GM18519 (cell line): ENCODE data around the gene COL25A1.

Experiments
- ATAC-seq: cut with Tn5 transposase; IDR thresholded peaks from one replicate; pipeline ENCODE4 v1.9.1; 2021; ENCODE audit warnings: mild to moderate bottlenecking, moderate library complexity; ENCODE audit not compliant: unreplicated experiment, low FRiP score

The COL25A1 gene

DNA sequence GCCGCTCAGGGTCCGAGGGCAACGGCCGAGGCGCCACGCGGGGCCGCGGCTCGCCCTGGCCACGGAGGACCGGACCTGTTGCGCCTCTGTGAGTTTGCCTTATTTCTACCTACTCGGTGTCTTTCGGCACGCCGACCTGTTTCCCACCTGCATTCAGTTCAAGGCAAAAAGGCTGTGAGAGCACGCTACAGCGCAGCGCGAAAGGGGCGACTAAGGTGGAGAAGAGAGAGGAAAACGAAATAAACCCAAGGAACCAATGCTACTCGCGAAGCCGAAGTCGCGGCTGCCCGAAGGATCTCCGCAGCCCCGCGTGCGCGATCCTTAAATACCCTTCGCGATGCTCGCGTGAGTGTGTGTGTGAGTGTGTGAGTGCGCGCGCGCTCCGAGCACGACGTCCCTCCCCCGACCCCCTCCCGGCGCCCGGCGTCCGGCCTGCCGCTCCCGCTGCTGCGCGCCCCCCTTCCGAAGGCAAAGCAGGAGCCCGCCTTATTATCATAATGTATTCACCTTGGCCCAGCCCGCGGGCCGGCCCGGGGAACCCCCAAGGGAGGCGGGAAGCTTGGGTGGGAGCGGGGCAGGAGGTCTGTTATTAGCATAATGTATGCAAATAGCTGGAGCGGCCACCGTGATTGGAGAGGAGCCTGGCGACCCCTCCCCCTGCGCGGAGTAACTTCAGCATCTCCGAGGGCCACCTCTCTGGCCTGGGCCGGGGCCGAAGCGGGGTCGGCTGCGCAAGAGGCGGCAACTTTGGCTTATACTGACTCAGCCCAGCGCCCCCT, at the start of gene COL25A1:
COL25A1 (minus strand) TSS at position 298 of the 779 bp plus-strand sequence.
- no peak for ATAC-seq

DNA sequence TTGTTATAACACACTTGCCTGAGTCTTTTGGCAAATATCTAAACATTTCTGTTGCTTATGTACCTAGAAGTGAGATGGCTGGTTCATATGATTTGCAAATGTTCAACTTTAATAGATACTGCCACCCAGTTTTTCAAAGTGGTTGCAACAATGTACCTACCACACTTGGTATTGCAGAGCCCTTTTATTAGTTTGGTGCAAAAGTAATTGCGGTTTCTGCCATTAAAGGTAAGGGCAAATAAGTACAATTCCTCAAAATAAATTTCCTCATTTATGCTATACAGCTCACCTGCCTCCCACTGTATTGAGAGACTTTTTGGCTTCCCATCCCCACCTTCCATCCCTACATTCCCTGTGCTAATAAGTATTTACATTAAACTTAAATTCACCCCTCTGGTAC, 47.7 kb upstream of the COL25A1 start:
- no peak for ATAC-seq

DNA sequence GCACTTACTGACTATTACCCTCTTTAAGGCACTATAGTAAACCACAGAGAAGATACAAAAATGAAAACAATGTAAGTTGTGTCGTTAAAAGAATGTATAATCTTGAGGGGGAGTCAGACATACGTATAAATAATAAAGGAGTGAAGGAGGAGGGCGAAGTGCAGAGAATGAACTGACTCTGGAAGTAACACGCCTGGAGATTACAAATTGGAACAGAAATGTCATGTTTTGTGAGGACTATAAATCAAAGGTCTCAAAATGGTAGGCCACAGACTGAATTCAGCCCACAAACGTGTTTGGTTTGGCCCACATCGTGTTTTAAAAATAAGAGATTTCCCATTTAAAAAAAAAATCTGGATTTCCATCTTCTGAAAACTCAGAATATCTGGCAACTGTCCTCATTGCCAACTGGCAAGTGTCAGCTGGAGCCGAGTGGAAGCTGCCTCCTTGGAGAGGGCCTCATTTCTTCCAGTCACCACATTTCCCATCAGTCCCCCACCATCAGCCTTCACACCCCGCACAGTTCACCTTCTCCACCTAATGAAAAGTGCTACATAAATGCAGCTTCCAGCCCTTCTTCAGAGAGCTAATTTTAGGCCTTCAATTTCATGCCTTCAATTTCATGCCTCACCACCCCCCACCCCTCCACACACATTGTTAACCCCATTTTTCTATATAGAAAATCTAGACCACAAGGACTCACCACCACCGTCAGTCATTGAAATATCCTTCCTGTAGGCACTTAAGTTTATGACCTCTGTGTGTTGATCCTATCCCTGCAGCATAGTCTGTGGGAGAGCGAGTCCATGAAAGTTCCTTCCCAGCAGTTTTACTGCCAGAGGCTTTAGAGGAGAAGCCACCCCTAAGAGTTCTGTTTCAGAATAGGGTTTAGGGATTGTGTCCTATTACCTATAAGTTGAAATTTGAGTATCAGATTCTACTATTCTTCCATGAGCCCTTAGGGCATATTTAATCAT, 32.0 kb upstream of the COL25A1 start:
- no peak for ATAC-seq

- no peak for ATAC-seq
Measured at GRCh38 chr4:109332926-109333464, 30.5 kb upstream of the COL25A1 start.

- ATAC-seq, result no peak
Measured at GRCh38 chr4:109327641-109328040, 25.2 kb upstream of the COL25A1 start.

GRCh38 chr4:109325698-109326097, 23.2 kb upstream of the COL25A1 start:
- ATAC-seq, result no peak

DNA sequence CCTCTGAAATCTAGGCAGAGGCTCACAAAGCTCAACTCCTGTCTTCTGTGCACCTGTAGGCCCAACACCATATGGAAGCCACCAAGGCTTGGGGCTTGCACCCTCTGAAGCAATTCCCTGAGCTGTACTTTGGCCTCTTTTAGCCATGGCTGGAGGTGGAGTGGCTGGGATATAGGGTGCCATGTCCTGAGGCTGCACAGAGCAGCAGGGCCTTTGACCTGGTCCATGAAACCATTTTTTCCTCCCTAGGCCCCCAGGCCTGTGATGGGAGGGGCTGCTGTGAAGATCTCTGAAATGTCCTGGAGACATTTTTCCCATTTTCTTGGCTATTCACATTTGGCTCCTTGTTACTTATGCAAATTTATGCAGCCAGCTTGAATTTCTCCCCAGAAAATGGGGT, 20.9 kb upstream of the COL25A1 start:
- no peak for ATAC-seq

DNA sequence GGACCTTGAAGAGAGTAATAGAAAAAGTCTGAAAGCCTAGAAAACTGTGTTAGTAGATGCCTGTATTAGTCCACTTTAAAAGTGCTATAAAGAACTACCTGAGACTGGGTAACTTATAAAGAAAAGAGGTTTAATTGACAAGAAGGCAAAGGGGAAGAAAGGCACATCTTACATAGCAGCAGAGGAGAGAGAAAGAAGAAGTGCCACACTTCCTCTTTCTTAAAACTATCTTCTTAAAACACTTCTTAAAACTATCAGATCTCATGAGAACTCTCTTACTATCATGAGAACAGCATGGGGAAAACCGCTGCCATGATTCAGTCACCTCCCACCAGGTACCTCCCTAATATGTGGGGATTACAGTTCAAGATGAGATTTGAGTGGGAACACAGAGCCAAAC, 18.8 kb upstream of the COL25A1 start:
- ATAC-seq, result no peak

GRCh38 chr4:109319684-109320083, 17.2 kb upstream of the COL25A1 start:
- ATAC-seq, result no peak

DNA sequence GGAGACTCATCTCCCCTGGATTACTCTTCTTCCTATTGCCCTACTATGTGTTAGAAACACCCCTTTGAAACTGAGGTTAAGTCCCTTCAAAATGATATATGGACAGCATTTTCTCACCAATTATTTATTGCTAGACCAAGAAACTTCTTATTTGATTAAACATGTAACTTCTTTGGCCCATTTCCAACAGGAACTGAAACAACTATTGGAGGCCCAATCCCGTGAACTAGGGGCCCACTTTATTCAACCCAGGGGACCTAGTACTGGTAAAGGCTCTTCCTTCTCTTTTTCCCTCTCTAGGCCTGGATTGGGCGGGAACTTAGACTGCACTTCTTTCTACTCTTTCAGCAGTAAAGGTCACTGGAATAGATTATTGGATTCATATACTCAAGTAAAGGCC, 16.7 kb upstream of the COL25A1 start:
- no peak for ATAC-seq

DNA sequence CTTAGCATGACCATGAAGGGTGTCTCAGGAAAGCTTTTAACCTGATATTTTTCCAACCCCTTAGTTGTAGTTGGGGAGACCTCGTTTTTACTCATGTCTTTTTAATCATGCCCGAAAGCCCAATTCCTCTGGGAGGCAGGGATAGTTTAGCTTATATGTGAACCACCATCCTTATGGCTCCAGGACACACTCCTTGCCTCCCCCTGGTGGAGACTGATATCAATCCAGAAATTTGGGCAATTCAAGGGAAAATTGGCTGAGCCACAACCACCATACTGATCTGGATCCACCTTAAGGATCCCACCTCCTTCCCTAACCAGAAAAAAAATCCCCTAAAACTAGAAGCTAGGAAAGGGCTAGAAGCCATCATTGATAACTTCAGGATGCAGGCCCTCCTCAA, 13.4 kb upstream of the COL25A1 start:
- no peak for ATAC-seq

GRCh38 chr4:109315341-109315740, 12.9 kb upstream of the COL25A1 start:
- ATAC-seq, result no peak

- no peak for ATAC-seq
Measured at GRCh38 chr4:109313168-109314133, 11.0 kb upstream of the COL25A1 start.

DNA sequence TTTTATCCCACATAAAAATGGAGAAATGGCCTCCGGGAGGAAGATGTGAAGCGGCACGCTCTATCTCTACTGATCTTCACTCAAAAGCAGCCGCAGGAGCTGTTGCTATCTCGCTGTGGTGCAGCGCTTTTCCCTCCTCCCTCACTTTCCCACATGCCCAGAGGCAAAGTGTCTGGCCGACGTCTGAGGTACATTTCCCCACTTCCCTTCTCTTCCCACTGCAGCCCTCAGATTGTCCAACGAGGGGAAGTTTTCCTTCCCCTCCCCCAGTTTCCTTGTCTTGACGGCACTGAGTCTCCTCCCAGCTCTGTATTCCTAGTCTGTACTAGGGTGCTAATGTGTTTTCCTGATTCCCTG, 660 bp upstream of the COL25A1 start:
- ATAC-seq, result no peak

- no peak for ATAC-seq
Measured at GRCh38 chr4:109301651-109302360, 652 bp downstream of the COL25A1 start.

GRCh38 chr4:109298279-109299010, 4.0 kb downstream of the COL25A1 start:
- ATAC-seq, result no peak

DNA sequence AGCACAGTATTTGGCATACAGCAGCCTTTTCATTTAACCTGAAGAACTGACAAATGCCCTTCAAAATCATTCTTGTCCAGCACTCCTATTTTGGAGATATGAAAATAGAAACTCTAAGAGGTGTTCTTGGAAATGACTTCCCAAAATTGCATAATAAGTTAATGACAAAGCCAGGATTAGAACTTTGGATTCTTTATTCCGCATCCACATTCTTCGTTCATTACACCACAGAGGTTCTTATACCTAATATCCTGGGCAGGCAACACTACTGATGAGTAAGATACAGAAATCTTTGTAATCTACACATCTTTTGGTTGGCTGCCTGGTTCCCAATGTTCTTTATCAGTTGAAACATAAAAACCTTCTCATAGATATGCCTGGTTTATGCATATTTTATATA, 5.9 kb downstream of the COL25A1 start:
- ATAC-seq, result no peak

DNA sequence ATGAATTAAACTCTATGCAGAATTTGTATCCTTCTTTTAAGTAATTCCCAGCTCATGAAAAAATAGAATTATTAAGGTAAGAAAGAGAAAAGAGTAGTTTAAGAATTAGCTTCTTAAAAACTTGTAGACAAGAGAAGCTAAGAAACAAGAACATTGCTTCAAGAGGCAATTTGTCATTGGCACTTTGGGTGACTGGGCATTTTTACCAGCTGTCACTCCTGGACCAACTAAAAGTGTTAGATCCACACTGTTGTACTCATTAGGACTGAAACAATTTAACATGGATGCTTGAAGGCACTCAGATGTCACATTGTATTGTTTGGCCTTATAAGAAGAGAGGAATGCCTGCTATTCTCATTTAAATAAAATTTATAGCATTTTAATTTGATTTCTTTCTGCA, 7.4 kb downstream of the COL25A1 start:
- ATAC-seq, result no peak

DNA sequence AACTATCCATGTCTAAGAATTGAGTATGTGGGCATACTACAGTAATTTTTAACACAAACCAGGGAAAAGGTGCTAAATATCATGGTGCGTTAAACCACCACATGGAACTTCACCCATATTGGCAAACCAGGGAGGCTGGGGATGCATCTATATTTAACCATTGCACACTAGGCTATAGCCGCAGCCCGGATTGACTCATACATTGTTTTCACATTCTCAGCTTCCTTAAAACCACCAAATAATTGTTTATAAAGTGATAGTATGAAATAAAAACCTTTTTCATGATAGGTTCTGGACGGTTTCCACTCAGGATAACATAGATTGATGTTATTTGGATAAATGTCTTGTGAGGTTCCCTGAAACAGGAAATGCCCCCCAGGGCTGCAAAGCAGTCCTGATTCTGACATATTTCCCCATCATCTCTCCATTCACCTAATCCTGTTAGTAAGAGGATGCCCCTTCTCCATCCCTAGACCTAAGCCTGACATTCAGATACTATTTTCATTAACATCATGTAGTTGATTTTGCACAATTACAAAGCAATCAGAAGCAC, 7.9 kb downstream of the COL25A1 start:
- no peak for ATAC-seq
